GM23338 (cell line): Measurements from ENCODE around the gene MFNG. TPM values are rescaled to one million over a fixed set of nuclear protein-coding genes. Genes with fewer than 3 reads are reported as not detected.

Experiments used
- ATAC-seq: fragments of 200-7000 bp; cut with Tn5 transposase; 3 replicates; pipeline ENCODE4 v1.9.1; 2020
- DNase-seq: peaks from one replicate; pipeline ENCODE4 v3.0.0-alpha.2; 2015; ENCODE audit warnings: low spot score
- H2AFZ ChIP-seq: fragments of 200-600 bp; sonication (generic); 2 replicates; pipeline ENCODE4 v1.8.0; 2016; ENCODE audit warnings: antibody characterized with exemption, mild to moderate bottlenecking, moderate library complexity
- H3F3A ChIP-seq: fragments of 200-600 bp; sonication (generic); replicated peaks from 2 replicates; pipeline ENCODE4 v1.8.0; 2017; ENCODE audit warnings: antibody characterized with exemption, mixed run types, low read depth
- H3K27ac ChIP-seq: fragments of 200-600 bp; sonication (generic); 2 replicates; pipeline ENCODE4 v1.6.1; 2016; ENCODE audit warnings: low read depth
- H3K27me3 ChIP-seq: fragments of 200-600 bp; sonication (generic); 2 replicates; pipeline ENCODE4 v1.8.0; 2016; ENCODE audit warnings: mild to moderate bottlenecking, mixed run types, moderate library complexity; ENCODE audit not compliant: insufficient read depth
- H3K36me3 ChIP-seq: fragments of 200-600 bp; sonication (generic); 2 replicates; pipeline ENCODE4 v1.8.0; 2016; ENCODE audit warnings: mild to moderate bottlenecking; ENCODE audit not compliant: insufficient read depth
- H3K4me1 ChIP-seq: fragments of 200-600 bp; sonication (generic); 2 replicates; pipeline ENCODE4 v1.8.0; 2016; ENCODE audit warnings: mild to moderate bottlenecking, moderate library complexity; ENCODE audit not compliant: insufficient read depth
- H3K4me2 ChIP-seq: fragments of 200-600 bp; sonication (generic); 2 replicates; pipeline ENCODE4 v1.7.1; 2017; ENCODE audit warnings: mixed run types
- H3K4me3 ChIP-seq: fragments of 200-600 bp; sonication (generic); 2 replicates; pipeline ENCODE4 v1.6.1; 2016; ENCODE audit warnings: mixed run types
- H3K79me2 ChIP-seq: fragments of 200-600 bp; sonication (generic); replicated peaks from 2 replicates; pipeline ENCODE4 v1.8.0; 2017; ENCODE audit warnings: mild to moderate bottlenecking; ENCODE audit not compliant: insufficient read depth
- H3K9me2 ChIP-seq: fragments of 200-600 bp; sonication (generic); 2 replicates; pipeline ENCODE4 v1.8.0; 2017; ENCODE audit not compliant: insufficient read depth
- H4K20me1 ChIP-seq: fragments of 200-600 bp; sonication (generic); replicated peaks from 2 replicates; pipeline ENCODE4 v1.8.0; 2017; ENCODE audit warnings: mild to moderate bottlenecking; ENCODE audit not compliant: insufficient read depth
- H3K27ac Mint-ChIP-seq: 2 replicates; pipeline ENCODE4 v1.8.0; 2020; ENCODE audit warnings: inconsistent platforms, mild to moderate bottlenecking, moderate library complexity, mixed read lengths
- H3K27me3 Mint-ChIP-seq: 3 replicates; pipeline ENCODE4 v1.8.0; 2022; ENCODE audit warnings: low read depth, mild to moderate bottlenecking, moderate library complexity, mixed read lengths, inconsistent platforms; ENCODE audit not compliant: insufficient read depth, poor library complexity
- H3K36me3 Mint-ChIP-seq: 3 replicates; pipeline ENCODE4 v1.8.0; 2021; ENCODE audit warnings: low read depth, mild to moderate bottlenecking, inconsistent platforms, moderate library complexity, mixed read lengths
- H3K4me1 Mint-ChIP-seq: 3 replicates; pipeline ENCODE4 v1.8.0; 2020; ENCODE audit warnings: mild to moderate bottlenecking, inconsistent platforms, mixed read lengths
- H3K4me3 Mint-ChIP-seq: 3 replicates; pipeline ENCODE4 v1.8.0; 2021; ENCODE audit warnings: moderate library complexity, mild to moderate bottlenecking, inconsistent platforms, mixed read lengths
- H3K9me3 Mint-ChIP-seq: 3 replicates; pipeline ENCODE4 v1.8.0; 2020; ENCODE audit warnings: moderate library complexity, mild to moderate bottlenecking, inconsistent platforms, mixed read lengths
- CREB1 ChIP-seq: fragments of 250-450 bp; sonication (Bioruptor Pico); IDR thresholded peaks from 2 replicates; pipeline ENCODE4 v1.5.0; 2020; ENCODE audit warnings: low read depth, mild to moderate bottlenecking, moderate library complexity
- CTCF ChIP-seq, 2 experiments: fragments of 200-600 bp in 1 of 2; sonication (generic) in 1 of 2; conservative IDR thresholded peaks; 2 replicates each; pipeline versions ENCODE4 v1.5.1 to v1.6.1; 2016 to 2017; ENCODE audit warnings: antibody characterized with exemption in 2 of 2, low read depth in 2 of 2, mild to moderate bottlenecking in 2 of 2, moderate library complexity in 1 of 2
- NANOG ChIP-seq: IDR thresholded peaks from 2 replicates; pipeline ENCODE4 v1.6.1; 2016; ENCODE audit warnings: antibody characterized with exemption, borderline replicate concordance
- STAT1 ChIP-seq: IDR thresholded peaks from one replicate; pipeline ENCODE4 v1.6.1; 2016; ENCODE audit warnings: antibody characterized with exemption; ENCODE audit not compliant: unreplicated experiment
- ZNF462 ChIP-seq: fragments of 250-450 bp; sonication (Bioruptor Pico); IDR thresholded peaks from 2 replicates; pipeline ENCODE4 v1.5.0; 2020; ENCODE audit warnings: mild to moderate bottlenecking, moderate library complexity
- polyA plus RNA-seq: library from polyadenylated mRNA; unstranded; fragments of >200 nt; fragmentation: Nextera tagmentation; extraction: Ambion mirVana; gene quantifications from 2 replicates; pipeline ENCODE4 v1.2.1, GENCODE V29; 2016
- total RNA-seq: library from RNA; depleted of rRNA; stranded (reverse); fragments of >200 nt; shearing (Covaris generic); gene quantifications from 2 replicates; pipeline ENCODE4 v1.2.3, GENCODE V29; 2014

MFNG gene
- total and polyA plus RNA-seq, 2 experiments from 2014 or later = 1.4 to 1.9 TPM

GRCh38 chr22:37445501-37445900, 40.7 kb downstream of the MFNG start (continued):
- TF ChIP-seq ZNF462 (CRISPR knock-in tag) = no peak
- TF ChIP-seq CTCF (conservative IDR thresholded peaks at IDR 0.05; ENCODE audit: low read depth in 2 of 2) = no peak
- TF ChIP-seq NANOG = no peak
- no peak for TF ChIP-seq STAT1

GRCh38 chr22:37443977-37444376, 42.2 kb downstream of the MFNG start:
- H3K36me3 Mint-ChIP-seq = no peaks in the 10 kb centered on the region
- no peak for ATAC-seq
- peaks cover 9% of the 10 kb centered on the region for H3K9me3 Mint-ChIP-seq
- H3K27me3 Mint-ChIP-seq = peaks cover 6% of the 10 kb centered on the region
- no peak overlapping the region for H3K4me3 Mint-ChIP-seq
- Histone ChIP-seq H3K4me1 (no peaks in the 10 kb centered on the region), H4K20me1 (no peaks in the 10 kb centered on the region), H3K4me3 (no peak overlapping the region), H3K27me3 (no peaks in the 10 kb centered on the region), H3F3A (no peaks in the 10 kb centered on the region), H3K4me2 (no peak overlapping the region), H3K79me2 (no peaks in the 10 kb centered on the region), H2AFZ (no peak overlapping the region), H3K27ac (no peak overlapping the region), H3K9me2 (no peaks in the 10 kb centered on the region), H3K36me3 (no peaks in the 10 kb centered on the region)
- no peaks in the 10 kb centered on the region; the same call in 2 of the 3 replicates for H3K4me1 Mint-ChIP-seq
- TF ChIP-seq CREB1 (no peak), CTCF (conservative IDR thresholded peaks at IDR 0.05; ENCODE audit: low read depth in 2 of 2) (no peak)
- no peak for DNase-seq
- H3K27ac Mint-ChIP-seq = no peak overlapping the region
